ENCODE results near the gene ALK.

- TF ChIP-seq CTCF (IDR thresholded peaks at IDR 0.05; ENCODE audit: low read depth, low read length), result no peak
- no peak for TF ChIP-seq EZH2phosphoT487 (IDR thresholded peaks at IDR 0.05; ENCODE audit: low read depth)
Observed at GRCh38 chr2:29347774-29348461, 573.5 kb downstream of the ALK start.
